Thoracic aorta (tissue), 2 donors: ENCODE measurements around the gene PTPN4. TPM values are rescaled to one million over a fixed set of nuclear protein-coding genes. Genes with fewer than 3 reads are reported as not detected.
"Not testable (repeated sequence)": the region's sequence is repeated elsewhere in the genome, so short reads cannot be mapped to it uniquely, and the experiment has no call there.

Experiments used
- ATAC-seq: fragments of 150-250 bp; one replicate; pipeline ENCODE4 v1.8.0; 2017; ENCODE audit warnings: low read depth; ENCODE audit not compliant: insufficient number of reproducible peaks, low FRiP score
- DNase-seq: peaks from one replicate; pipeline ENCODE4 v3.0.0-alpha.2; 2020; ENCODE audit warnings: low spot score
- H3K27ac ChIP-seq, 2 donors: fragments of 200-600 bp; sonication (generic); 1 replicate in 1 of 2; 2 replicates in 1 of 2; pipeline ENCODE4 v1.5.1; 2016; ENCODE audit warnings: mild to moderate bottlenecking in 2 of 2, moderate library complexity in 2 of 2
- H3K27me3 ChIP-seq: fragments of 200-600 bp; sonication (generic); replicated peaks from 2 replicates; pipeline ENCODE4 v1.6.0; 2016; ENCODE audit warnings: mild to moderate bottlenecking; ENCODE audit not compliant: insufficient read depth
- H3K36me3 ChIP-seq: fragments of 200-600 bp; sonication (generic); one replicate; pipeline ENCODE4 v1.5.1; 2016
- H3K4me1 ChIP-seq, 2 donors: fragments of 200-600 bp; sonication (generic); 1 replicate in 1 of 2; 2 replicates in 1 of 2; pipeline versions ENCODE4 v1.5.1 to v1.6.0; 2016; ENCODE audit warnings: low read depth in 2 of 2, mild to moderate bottlenecking in 1 of 2; ENCODE audit not compliant: control insufficient read depth in 1 of 2
- H3K4me3 ChIP-seq: fragments of 200-600 bp; sonication (generic); 2 replicates; pipeline ENCODE4 v1.5.1; 2016; ENCODE audit warnings: mild to moderate bottlenecking
- H3K9me3 ChIP-seq: fragments of 200-600 bp; sonication (generic); 2 replicates; pipeline ENCODE4 v1.5.1; 2016
- total RNA-seq, 2 donors: library from RNA; depleted of rRNA; stranded (reverse); fragments of >200 nt; gene quantifications; one replicate each; pipeline versions ENCODE4 v1.1.0 to v1.2.3, GENCODE V29; 2016
- TF ChIP-seq, protein P1 (sequence below): fragments of 200-600 bp; sonication (generic); IDR thresholded peaks from one replicate; pipeline ENCODE4 v1.5.1; 2019; ENCODE audit warnings: antibody characterized with exemption

PTPN4 gene
- total RNA-seq, 2 donors from 2014 or later = 18.5 to 43.3 TPM

DNA sequence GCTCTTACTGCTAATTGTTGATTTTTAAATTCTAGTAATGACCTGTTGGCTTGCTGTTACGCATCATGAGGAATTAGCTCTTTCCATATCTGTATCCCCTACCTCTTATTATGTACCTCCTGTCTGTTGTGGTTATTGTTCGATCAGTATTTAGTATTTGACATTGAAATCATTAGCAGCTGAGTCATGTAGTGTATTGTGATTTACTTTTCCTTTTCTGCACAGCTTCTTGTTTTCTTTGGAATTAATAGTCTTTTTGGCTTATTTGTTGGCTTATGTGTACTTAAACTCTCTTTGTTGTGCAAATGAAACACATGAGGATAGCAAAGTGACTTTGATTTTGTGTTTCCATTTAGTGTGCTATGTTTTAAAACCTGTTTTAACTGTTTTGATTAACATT lies 257.5 kb downstream of the PTPN4 start:
- H3K4me3 ChIP-seq = no peak overlapping the region
- DNase-seq = no peak
- TF ChIP-seq, protein P1, sequence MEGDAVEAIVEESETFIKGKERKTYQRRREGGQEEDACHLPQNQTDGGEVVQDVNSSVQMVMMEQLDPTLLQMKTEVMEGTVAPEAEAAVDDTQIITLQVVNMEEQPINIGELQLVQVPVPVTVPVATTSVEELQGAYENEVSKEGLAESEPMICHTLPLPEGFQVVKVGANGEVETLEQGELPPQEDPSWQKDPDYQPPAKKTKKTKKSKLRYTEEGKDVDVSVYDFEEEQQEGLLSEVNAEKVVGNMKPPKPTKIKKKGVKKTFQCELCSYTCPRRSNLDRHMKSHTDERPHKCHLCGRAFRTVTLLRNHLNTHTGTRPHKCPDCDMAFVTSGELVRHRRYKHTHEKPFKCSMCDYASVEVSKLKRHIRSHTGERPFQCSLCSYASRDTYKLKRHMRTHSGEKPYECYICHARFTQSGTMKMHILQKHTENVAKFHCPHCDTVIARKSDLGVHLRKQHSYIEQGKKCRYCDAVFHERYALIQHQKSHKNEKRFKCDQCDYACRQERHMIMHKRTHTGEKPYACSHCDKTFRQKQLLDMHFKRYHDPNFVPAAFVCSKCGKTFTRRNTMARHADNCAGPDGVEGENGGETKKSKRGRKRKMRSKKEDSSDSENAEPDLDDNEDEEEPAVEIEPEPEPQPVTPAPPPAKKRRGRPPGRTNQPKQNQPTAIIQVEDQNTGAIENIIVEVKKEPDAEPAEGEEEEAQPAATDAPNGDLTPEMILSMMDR = no peak
- ATAC-seq = no peak
- H3K27ac ChIP-seq = no peak overlapping the region
- H3K27me3 ChIP-seq = no peaks in the 10 kb centered on the region
- H3K36me3 ChIP-seq = no peaks in the 10 kb centered on the region
- H3K4me1 ChIP-seq = peaks cover 0 to 10% of the 10 kb centered on the region in 2 donors
- no peaks in the 10 kb centered on the region for H3K9me3 ChIP-seq

DNA sequence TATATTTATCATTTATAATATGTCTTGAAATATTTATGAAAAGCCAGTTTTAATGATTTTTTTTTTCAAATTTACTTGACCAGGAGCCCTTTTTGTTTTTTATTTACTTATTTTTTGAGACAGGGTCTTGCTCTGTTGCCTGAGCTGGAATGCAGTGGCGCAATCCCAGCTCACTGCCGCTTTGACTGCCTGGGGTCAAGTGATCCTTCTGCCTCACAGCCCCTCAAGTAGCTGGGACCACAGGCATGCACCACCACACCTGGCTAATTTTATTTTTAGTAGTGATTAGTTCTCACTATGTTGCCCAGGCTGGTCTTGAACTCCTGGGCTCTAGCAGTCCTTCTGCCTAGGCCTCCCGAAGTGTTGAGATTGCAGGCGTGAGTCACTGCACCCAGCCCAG lies 258.8 kb downstream of the PTPN4 start:
- Histone ChIP-seq H3K36me3 (no peaks in the 10 kb centered on the region), H3K4me3 (no peak overlapping the region), H3K4me1 (peaks cover 0 to 6% of the 10 kb centered on the region in 2 donors), H3K9me3 (no peaks in the 10 kb centered on the region), H3K27me3 (no peaks in the 10 kb centered on the region), H3K27ac (no peak overlapping the region)
- TF ChIP-seq, protein P1 = no peak
- ATAC-seq (no peak), DNase-seq (no peak)

DNA sequence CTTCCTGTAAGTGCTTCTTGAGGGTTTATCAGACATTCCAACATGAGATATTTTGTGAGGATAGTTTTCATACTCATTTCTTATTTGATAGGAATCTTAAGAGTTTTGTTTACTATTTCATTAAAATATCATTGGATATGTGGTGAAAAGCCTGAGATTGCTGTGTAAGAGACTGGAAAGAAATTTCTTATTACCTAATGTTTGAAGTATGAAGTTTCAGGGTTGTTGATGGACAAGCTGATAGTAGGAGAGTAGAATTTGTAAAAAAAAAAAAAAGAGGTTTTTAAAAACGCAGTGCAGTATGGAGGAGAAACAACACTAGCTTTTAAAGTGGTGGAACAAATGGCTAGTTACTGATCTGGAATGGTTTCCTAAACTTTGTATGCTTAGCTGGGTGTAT lies 260.8 kb downstream of the PTPN4 start:
- no peak overlapping the region for H3K27ac ChIP-seq
- H3K9me3 ChIP-seq = no peaks in the 10 kb centered on the region
- ATAC-seq (no peak), DNase-seq (no peak)
- no peaks in the 10 kb centered on the region for H3K4me1 ChIP-seq
- no peak overlapping the region for H3K4me3 ChIP-seq
- no peaks in the 10 kb centered on the region for H3K36me3 ChIP-seq
- TF ChIP-seq, protein P1 = no peak
- H3K27me3 ChIP-seq = no peaks in the 10 kb centered on the region

DNA sequence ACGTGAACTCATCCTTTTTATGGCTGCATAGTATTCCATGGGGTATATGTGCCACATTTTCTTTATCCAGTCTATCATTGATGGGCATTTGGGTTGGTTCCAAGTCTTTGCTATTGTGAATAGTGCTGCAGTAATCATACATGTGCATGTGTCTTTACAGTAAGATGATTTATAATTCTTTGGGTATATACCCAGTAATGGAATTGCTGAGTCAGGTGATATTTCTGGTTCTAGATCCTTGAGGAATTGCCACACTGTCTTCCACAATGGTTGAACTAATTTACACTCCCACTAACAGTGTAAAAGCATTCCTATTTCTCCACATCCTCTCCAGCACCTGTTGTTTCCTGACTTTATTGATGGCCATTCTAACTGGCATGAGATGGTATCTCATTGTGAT lies 262.8 kb downstream of the PTPN4 start:
- not testable (repeated sequence) for ATAC-seq, H3K9me3 ChIP-seq, H3K36me3 ChIP-seq, H3K4me1 ChIP-seq, H3K4me3 ChIP-seq, H3K27me3 ChIP-seq, H3K27ac ChIP-seq, DNase-seq

DNA sequence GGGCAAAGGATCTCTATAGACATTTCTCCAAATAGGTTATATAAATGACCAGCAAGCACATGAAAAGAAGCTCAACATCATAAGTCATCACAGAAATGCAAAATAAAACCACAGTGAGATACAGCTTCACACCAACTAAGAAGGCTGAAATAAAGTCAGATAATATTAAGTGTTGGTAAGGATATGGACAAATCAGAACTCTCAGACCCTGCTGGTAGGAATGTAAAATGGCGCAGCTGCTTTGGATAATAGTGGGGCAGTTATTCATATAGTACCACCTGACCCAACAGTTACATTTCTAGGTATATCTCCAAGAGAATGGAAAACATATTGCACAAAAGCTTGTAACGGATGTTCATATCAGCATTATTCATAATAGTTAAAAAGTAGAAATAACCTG lies 267.2 kb downstream of the PTPN4 start:
- Histone ChIP-seq H3K4me1 (no peaks in the 10 kb centered on the region), H3K27ac (no peak overlapping the region), H3K4me3 (no peak overlapping the region), H3K27me3 (no peaks in the 10 kb centered on the region), H3K36me3 (no peaks in the 10 kb centered on the region), H3K9me3 (no peaks in the 10 kb centered on the region)
- no peak for DNase-seq
- TF ChIP-seq, protein P1 = no peak
- ATAC-seq = no peak

DNA sequence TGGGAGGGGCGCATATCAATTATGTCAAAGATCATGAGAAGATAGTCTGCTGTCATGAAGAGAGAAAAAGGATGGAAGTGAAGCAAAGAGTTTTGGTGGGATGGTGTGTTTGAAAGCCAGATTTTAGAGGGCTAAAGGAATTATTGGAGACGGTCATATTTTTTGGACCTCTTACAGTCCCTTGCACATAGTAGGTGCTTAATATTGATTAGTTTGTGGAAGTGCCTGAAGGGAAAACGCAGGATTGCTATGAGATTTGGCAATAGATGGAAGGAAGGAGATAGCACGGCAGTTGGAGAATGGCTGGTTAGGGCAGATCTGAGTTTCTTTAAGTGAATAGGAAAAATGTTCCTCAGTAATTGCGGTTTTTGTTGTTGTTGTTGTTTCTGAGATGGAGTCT lies 269.1 kb downstream of the PTPN4 start:
- Histone ChIP-seq H3K27me3 (no peaks in the 10 kb centered on the region), H3K36me3 (no peaks in the 10 kb centered on the region), H3K9me3 (no peaks in the 10 kb centered on the region), H3K27ac (no peak overlapping the region), H3K4me1 (no peaks in the 10 kb centered on the region), H3K4me3 (no peak overlapping the region)
- ATAC-seq = no peak
- no peak for DNase-seq
- TF ChIP-seq, protein P1 = no peak
